ENCODE measurements around the gene EEF1AKMT3.

DNA sequence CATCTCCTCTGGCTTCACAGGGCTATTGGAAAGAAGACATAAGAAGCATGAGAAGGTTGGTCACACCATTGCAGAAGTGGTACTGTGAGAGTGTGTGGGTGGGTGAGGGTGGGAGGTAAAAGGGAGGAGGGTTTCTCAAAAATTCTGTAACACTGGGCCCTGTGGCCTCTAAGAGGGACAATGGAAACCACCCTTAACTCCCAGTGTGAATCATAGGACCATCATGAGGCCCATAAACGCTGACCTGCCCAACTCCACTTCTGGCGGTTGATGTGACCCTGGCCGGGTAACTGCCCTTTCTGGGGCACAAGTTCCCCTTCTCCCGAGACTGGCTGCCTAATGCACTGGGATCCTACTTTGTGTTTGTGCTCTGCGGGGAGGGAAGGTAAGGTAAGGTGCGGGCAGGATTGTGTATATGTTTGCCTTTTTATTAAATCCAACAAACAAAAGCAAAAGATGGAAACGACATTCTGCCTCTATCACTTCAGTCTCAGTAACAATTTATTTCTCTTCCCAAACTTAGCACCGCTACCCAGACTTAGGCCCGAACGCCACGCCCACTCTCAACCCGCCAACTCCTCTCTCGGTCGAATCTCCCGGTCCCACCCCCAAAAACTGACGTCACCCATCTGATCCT is 1.1 kb upstream of the EEF1AKMT3 start:
- TF ChIP-seq, protein P1, sequence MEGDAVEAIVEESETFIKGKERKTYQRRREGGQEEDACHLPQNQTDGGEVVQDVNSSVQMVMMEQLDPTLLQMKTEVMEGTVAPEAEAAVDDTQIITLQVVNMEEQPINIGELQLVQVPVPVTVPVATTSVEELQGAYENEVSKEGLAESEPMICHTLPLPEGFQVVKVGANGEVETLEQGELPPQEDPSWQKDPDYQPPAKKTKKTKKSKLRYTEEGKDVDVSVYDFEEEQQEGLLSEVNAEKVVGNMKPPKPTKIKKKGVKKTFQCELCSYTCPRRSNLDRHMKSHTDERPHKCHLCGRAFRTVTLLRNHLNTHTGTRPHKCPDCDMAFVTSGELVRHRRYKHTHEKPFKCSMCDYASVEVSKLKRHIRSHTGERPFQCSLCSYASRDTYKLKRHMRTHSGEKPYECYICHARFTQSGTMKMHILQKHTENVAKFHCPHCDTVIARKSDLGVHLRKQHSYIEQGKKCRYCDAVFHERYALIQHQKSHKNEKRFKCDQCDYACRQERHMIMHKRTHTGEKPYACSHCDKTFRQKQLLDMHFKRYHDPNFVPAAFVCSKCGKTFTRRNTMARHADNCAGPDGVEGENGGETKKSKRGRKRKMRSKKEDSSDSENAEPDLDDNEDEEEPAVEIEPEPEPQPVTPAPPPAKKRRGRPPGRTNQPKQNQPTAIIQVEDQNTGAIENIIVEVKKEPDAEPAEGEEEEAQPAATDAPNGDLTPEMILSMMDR (IDR thresholded peaks at IDR 0.05; ENCODE audit: low read length): no peak
- TF ChIP-seq EZH2phosphoT487 (IDR thresholded peaks at IDR 0.05; ENCODE audit: low read length) (no peak), EZH2 (optimal IDR thresholded peaks at IDR 0.05; ENCODE audit: low read depth, low read length) (no peak)

All from MM.1S (cell line).